IMR-90 (cell line): ENCODE results near the gene GOSR1. TPM values are rescaled to one million over a fixed set of nuclear protein-coding genes. Genes with fewer than 3 reads are reported as not detected.

ENCODE experiments used
- ATAC-seq: fragments of 200-7000 bp; cut with Tn5 transposase; 2 replicates; pipeline ENCODE4 v1.9.1; 2020; ENCODE audit warnings: low read depth, mild to moderate bottlenecking, moderate library complexity
- BruUV-seq: library from RNA; stranded (reverse); fragments of 400-500 nt; replicated peaks from 2 replicates; lab custom pipeline; 2021; lab: Mats Ljungman, UMichigan
- CTCF ChIA-PET: fragments of 300-600 bp; formaldehyde crosslinking; extraction: SDS; loops from one replicate; lab custom pipeline; 2021; ENCODE audit warnings: antibody characterized with exemption; lab: Yijun Ruan, JAX
- POLR2A ChIA-PET: fragments of 300-600 bp; sonication (Branson Sonifier 250); formaldehyde crosslinking; loops from one replicate; lab custom pipeline; 2022; ENCODE audit warnings: antibody characterized with exemption; ENCODE audit not compliant: unreplicated experiment; lab: Charles Lee
- DNase-seq: peaks from one replicate; pipeline ENCODE4 v3.0.0; 2013
- H2AFZ ChIP-seq: replicated peaks from 2 replicates; pipeline ENCODE3; 2013; ENCODE audit warnings: low read length, mild to moderate bottlenecking; ENCODE audit not compliant: poor library complexity
- H2AK5ac ChIP-seq: 2 replicates; pipeline ENCODE4 v1.6.1; 2013; ENCODE audit warnings: low read depth, low read length, inconsistent platforms
- H2AK9ac ChIP-seq: replicated peaks from 2 replicates; pipeline ENCODE3; 2013; ENCODE audit warnings: mild to moderate bottlenecking, low read depth, low read length, moderate library complexity; ENCODE audit not compliant: poor library complexity
- H2BK120ac ChIP-seq: 2 replicates; pipeline ENCODE4 v1.6.1; 2013; ENCODE audit warnings: low read depth, low read length, inconsistent platforms
- H2BK15ac ChIP-seq: 3 replicates; pipeline ENCODE4 v1.6.1; 2013; ENCODE audit warnings: low read depth, low read length, inconsistent platforms
- H2BK20ac ChIP-seq: 2 replicates; pipeline ENCODE4 v1.6.1; 2013; ENCODE audit warnings: low read depth, mild to moderate bottlenecking, inconsistent platforms, low read length, moderate library complexity
- H2BK5ac ChIP-seq: 2 replicates; pipeline ENCODE4 v1.6.1; 2013; ENCODE audit warnings: mild to moderate bottlenecking, low read depth, low read length, inconsistent platforms; ENCODE audit not compliant: poor library complexity, severe bottlenecking
- H3K14ac ChIP-seq: replicated peaks from 2 replicates; pipeline ENCODE4 v1.6.1; 2013; ENCODE audit warnings: low read depth, low read length, inconsistent platforms
- H3K18ac ChIP-seq: 2 replicates; pipeline ENCODE4 v1.6.1; 2013; ENCODE audit warnings: low read depth, low read length, control low read depth
- H3K23ac ChIP-seq: 2 replicates; pipeline ENCODE4 v1.6.1; 2013; ENCODE audit warnings: low read depth, low read length, inconsistent platforms
- H3K27ac ChIP-seq: 2 replicates; pipeline ENCODE4 v1.5.1; 2013; ENCODE audit warnings: mild to moderate bottlenecking, control low read depth, low read length; ENCODE audit not compliant: insufficient read depth
- H3K27me3 ChIP-seq: 2 replicates; pipeline ENCODE4 v1.6.1; 2013; ENCODE audit warnings: low read length; ENCODE audit not compliant: control insufficient read depth, insufficient read depth
- H3K36me3 ChIP-seq: 2 replicates; pipeline ENCODE4 v1.6.1; 2013; ENCODE audit warnings: low read length, mixed read lengths; ENCODE audit not compliant: control insufficient read depth, insufficient read depth
- H3K4ac ChIP-seq: 2 replicates; pipeline ENCODE4 v1.6.1; 2013; ENCODE audit warnings: low read depth, low read length, inconsistent platforms
- H3K4me1 ChIP-seq: 2 replicates; pipeline ENCODE4 v1.6.1; 2013; ENCODE audit warnings: low read length, mixed read lengths; ENCODE audit not compliant: control insufficient read depth, insufficient read depth
- H3K4me2 ChIP-seq: 2 replicates; pipeline ENCODE4 v1.6.1; 2013; ENCODE audit warnings: low read depth, mild to moderate bottlenecking, control low read depth, low read length, moderate library complexity
- H3K4me3 ChIP-seq: 2 replicates; pipeline ENCODE4 v1.5.1; 2013; ENCODE audit warnings: low read depth, mild to moderate bottlenecking, control low read depth, low read length, moderate library complexity; ENCODE audit not compliant: insufficient read depth
- H3K56ac ChIP-seq: 2 replicates; pipeline ENCODE4 v1.6.1; 2013; ENCODE audit warnings: low read length, inconsistent platforms; ENCODE audit not compliant: insufficient read depth; ENCODE audit errors: extremely low read depth
- H3K79me1 ChIP-seq, 2 experiments: 2 replicates each; pipeline ENCODE4 v1.6.1; 2013; ENCODE audit warnings: low read length in 2 of 2, inconsistent platforms in 1 of 2, low read depth in 1 of 2
- H3K9ac ChIP-seq: 2 replicates; pipeline ENCODE4 v1.6.1; 2013; ENCODE audit warnings: low read depth, low read length, control low read depth
- H3K9me1 ChIP-seq: 2 replicates; pipeline ENCODE4 v1.6.1; 2013; ENCODE audit warnings: low read length, inconsistent platforms; ENCODE audit not compliant: insufficient read depth
- H3K9me3 ChIP-seq: 2 replicates; pipeline ENCODE4 v1.6.1; 2013; ENCODE audit warnings: low read length; ENCODE audit not compliant: control insufficient read depth, insufficient read depth
- H4K20me1 ChIP-seq: 2 replicates; pipeline ENCODE4 v1.6.1; 2013; ENCODE audit warnings: low read length, inconsistent platforms; ENCODE audit not compliant: insufficient read depth
- H4K5ac ChIP-seq: 2 replicates; pipeline ENCODE4 v1.6.1; 2013; ENCODE audit warnings: mild to moderate bottlenecking, low read depth, low read length, control low read depth
- H4K8ac ChIP-seq, 2 experiments: 2 replicates each; pipeline ENCODE4 v1.6.1; 2013; ENCODE audit warnings: low read depth in 2 of 2, low read length in 2 of 2, control low read depth in 1 of 2, inconsistent platforms in 1 of 2
- H4K91ac ChIP-seq: 2 replicates; pipeline ENCODE4 v1.6.1; 2013; ENCODE audit warnings: low read depth, low read length, inconsistent platforms; ENCODE audit not compliant: insufficient read depth
- BHLHE40 ChIP-seq: fragments of 150-350 bp; IDR thresholded peaks from 2 replicates; pipeline ENCODE4 v1.6.1; 2016; ENCODE audit warnings: mild to moderate bottlenecking, low read depth, low read length
- CEBPB ChIP-seq: IDR thresholded peaks from 2 replicates; pipeline ENCODE4 v1.6.1; 2012; ENCODE audit warnings: low read depth, low read length, improper control_type of control experiment
- CHD1 ChIP-seq: IDR thresholded peaks from 2 replicates; pipeline ENCODE4 v1.6.1; 2012; ENCODE audit warnings: low read depth, low read length, improper control_type of control experiment
- FOS ChIP-seq: fragments of 150-350 bp; IDR thresholded peaks from 2 replicates; pipeline ENCODE4 v1.6.1; 2016; ENCODE audit warnings: low read depth, low read length
- MAFK ChIP-seq: IDR thresholded peaks from 2 replicates; pipeline ENCODE4 v1.6.1; 2012; ENCODE audit warnings: low read depth, low read length, improper control_type of control experiment
- MAZ ChIP-seq: IDR thresholded peaks from 2 replicates; pipeline ENCODE4 v1.6.1; 2012; ENCODE audit warnings: low read depth, mild to moderate bottlenecking, low read length, improper control_type of control experiment, moderate library complexity, borderline replicate concordance
- MXI1 ChIP-seq: IDR thresholded peaks from 2 replicates; pipeline ENCODE4 v1.6.1; 2012; ENCODE audit warnings: low read depth, mild to moderate bottlenecking, low read length, moderate library complexity, borderline replicate concordance
- NFE2L2 ChIP-seq: fragments of 150-350 bp; IDR thresholded peaks from 2 replicates; pipeline ENCODE4 v1.6.1; 2016; ENCODE audit warnings: low read depth, mild to moderate bottlenecking, low read length
- POLR2A ChIP-seq: IDR thresholded peaks from 2 replicates; pipeline ENCODE4 v1.6.1; 2012; ENCODE audit warnings: mild to moderate bottlenecking, low read depth, low read length
- RAD21 ChIP-seq: IDR thresholded peaks from 2 replicates; pipeline ENCODE4 v1.6.1; 2012; ENCODE audit warnings: low read length, improper control_type of control experiment
- RCOR1 ChIP-seq: IDR thresholded peaks from 2 replicates; pipeline ENCODE4 v1.6.1; 2012; ENCODE audit warnings: mild to moderate bottlenecking, low read length, improper control_type of control experiment; ENCODE audit not compliant: insufficient replicate concordance
- RFX5 ChIP-seq: IDR thresholded peaks from 2 replicates; pipeline ENCODE4 v1.8.0; 2012; ENCODE audit warnings: low read depth, mild to moderate bottlenecking, low read length, moderate library complexity
- SMC3 ChIP-seq: fragments of 150-350 bp; IDR thresholded peaks from 2 replicates; pipeline ENCODE4 v1.6.1; 2016; ENCODE audit warnings: low read depth, mild to moderate bottlenecking, antibody characterized with exemption, low read length, moderate library complexity
- WGBS, 2 experiments: methylation state at CpG; one replicate each; pipeline versions ENCODE4 v1.1.5 to v1.1.7; 2013; ENCODE audit warnings: missing lambda C conversion rate in 2 of 2; ENCODE audit not compliant: insufficient read length in 1 of 2; ENCODE audit errors: extremely low coverage in 2 of 2; 5-methylcytosine and 5-hydroxymethylcytosine counted together
- dilution Hi-C: fragments of 300-500 bp; cut with HindIII; formaldehyde crosslinking; loops from one replicate; pipeline ENCODE4 v1.14.3; 2018; ENCODE audit warnings: low sequenced_read_pairs; ENCODE audit not compliant: unreplicated experiment
- in situ Hi-C: fragments of 300-500 bp; cut with MboI; formaldehyde crosslinking; loops from 3 replicates; pipeline ENCODE4 v1.14.3; 2019; ENCODE audit warnings: low sequenced_read_pairs, inconsistent platforms, mixed read lengths
- intact Hi-C: fragments of 100-400 bp; cut with micrococcal nuclease; formaldehyde crosslinking; loops from 2 replicates; pipeline ENCODE4 v1.10.0; 2022
- polyA plus RNA-seq, 3 experiments: library from polyadenylated mRNA; depleted of rRNA; stranded (reverse); fragments of >200 nt; gene quantifications; 2 replicates each; pipeline ENCODE4 v1.2.3, GENCODE V29; 2012; ENCODE audit warnings: low replicate concordance in 1 of 3
- total RNA-seq: library from RNA; depleted of rRNA; stranded (reverse); fragments of >200 nt; gene quantifications from 2 replicates; pipeline ENCODE4 v1.2.3, GENCODE V29; 2012
- TF ChIP-seq, protein P1 (sequence below): fragments of 150-350 bp; IDR thresholded peaks from 2 replicates; pipeline ENCODE4 v1.6.1; 2016; ENCODE audit warnings: low read depth, mild to moderate bottlenecking, low read length, moderate library complexity, borderline replicate concordance
- TF ChIP-seq, protein P2 (sequence below): fragments of 150-350 bp; IDR thresholded peaks from 2 replicates; pipeline ENCODE4 v1.6.1; 2017; ENCODE audit warnings: mild to moderate bottlenecking, antibody characterized with exemption, low read length, low read depth
- TF ChIP-seq, protein P3 (sequence below): conservative IDR thresholded peaks from 2 replicates; pipeline ENCODE4 v1.5.1; 2012; ENCODE audit warnings: mild to moderate bottlenecking, low read depth, low read length, improper control_type of control experiment

GOSR1 gene
- total and polyA plus RNA-seq, 2 of the 4 experiments (the other 2 are of a cell fraction): 21.2 to 47.5 TPM

DNA sequence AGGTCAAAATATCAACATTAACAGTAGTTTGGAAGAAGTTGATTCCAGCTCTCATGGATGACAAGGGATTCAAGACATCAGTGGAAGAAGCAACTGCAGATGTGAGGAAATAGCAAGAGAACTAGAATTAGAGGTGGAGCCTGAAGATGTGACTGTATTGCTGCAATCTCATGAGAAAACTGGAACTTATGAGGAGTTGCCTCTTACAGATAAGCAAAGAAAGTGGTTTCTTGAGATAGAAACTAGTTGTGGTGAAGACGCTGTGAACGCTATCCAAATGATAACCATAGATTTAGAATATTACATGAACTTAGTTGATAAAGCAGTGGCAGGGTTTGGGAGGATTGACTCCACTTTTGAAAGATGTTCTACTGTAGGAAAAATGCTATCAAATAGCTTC is 67.8 kb downstream of the GOSR1 start:
- H3K36me3 ChIP-seq: no peaks in the 10 kb centered on the region
- ChIA-PET POLR2A (no interaction called here), CTCF (no interaction called here)
- no peak overlapping the region for H3K4me3 ChIP-seq
- no peak overlapping the region for H3K14ac ChIP-seq
- no TSS peak for BruUV-seq
- H3K23ac ChIP-seq: no peak overlapping the region
- no CpG with 5 or more reads among the region's 2 CpGs for WGBS, 2 experiments
- H4K5ac ChIP-seq: no peak overlapping the region
- dilution Hi-C loops: no loop called here
- no peak overlapping the region for H2AK9ac ChIP-seq
- in situ Hi-C loops: no loop called here
- no peak for TF ChIP-seq RFX5
- no peak for TF ChIP-seq SMC3
- no peak for TF ChIP-seq NFE2L2
- TF ChIP-seq, protein P1, sequence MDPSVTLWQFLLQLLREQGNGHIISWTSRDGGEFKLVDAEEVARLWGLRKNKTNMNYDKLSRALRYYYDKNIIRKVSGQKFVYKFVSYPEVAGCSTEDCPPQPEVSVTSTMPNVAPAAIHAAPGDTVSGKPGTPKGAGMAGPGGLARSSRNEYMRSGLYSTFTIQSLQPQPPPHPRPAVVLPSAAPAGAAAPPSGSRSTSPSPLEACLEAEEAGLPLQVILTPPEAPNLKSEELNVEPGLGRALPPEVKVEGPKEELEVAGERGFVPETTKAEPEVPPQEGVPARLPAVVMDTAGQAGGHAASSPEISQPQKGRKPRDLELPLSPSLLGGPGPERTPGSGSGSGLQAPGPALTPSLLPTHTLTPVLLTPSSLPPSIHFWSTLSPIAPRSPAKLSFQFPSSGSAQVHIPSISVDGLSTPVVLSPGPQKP: no peak
- TF ChIP-seq RCOR1: no peak
- TF ChIP-seq CHD1: no peak
- TF ChIP-seq, protein P2, sequence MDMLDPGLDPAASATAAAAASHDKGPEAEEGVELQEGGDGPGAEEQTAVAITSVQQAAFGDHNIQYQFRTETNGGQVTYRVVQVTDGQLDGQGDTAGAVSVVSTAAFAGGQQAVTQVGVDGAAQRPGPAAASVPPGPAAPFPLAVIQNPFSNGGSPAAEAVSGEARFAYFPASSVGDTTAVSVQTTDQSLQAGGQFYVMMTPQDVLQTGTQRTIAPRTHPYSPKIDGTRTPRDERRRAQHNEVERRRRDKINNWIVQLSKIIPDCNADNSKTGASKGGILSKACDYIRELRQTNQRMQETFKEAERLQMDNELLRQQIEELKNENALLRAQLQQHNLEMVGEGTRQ: no peak
- TF ChIP-seq, protein P3, sequence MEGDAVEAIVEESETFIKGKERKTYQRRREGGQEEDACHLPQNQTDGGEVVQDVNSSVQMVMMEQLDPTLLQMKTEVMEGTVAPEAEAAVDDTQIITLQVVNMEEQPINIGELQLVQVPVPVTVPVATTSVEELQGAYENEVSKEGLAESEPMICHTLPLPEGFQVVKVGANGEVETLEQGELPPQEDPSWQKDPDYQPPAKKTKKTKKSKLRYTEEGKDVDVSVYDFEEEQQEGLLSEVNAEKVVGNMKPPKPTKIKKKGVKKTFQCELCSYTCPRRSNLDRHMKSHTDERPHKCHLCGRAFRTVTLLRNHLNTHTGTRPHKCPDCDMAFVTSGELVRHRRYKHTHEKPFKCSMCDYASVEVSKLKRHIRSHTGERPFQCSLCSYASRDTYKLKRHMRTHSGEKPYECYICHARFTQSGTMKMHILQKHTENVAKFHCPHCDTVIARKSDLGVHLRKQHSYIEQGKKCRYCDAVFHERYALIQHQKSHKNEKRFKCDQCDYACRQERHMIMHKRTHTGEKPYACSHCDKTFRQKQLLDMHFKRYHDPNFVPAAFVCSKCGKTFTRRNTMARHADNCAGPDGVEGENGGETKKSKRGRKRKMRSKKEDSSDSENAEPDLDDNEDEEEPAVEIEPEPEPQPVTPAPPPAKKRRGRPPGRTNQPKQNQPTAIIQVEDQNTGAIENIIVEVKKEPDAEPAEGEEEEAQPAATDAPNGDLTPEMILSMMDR: no peak
- no peak for TF ChIP-seq FOS
- no peak for TF ChIP-seq CEBPB
- TF ChIP-seq BHLHE40: no peak
- no peak for TF ChIP-seq MXI1
- no peak for TF ChIP-seq RAD21
- TF ChIP-seq POLR2A: no peak
- TF ChIP-seq MAZ: no peak
- TF ChIP-seq MAFK: no peak
- H2BK20ac ChIP-seq: no peak overlapping the region
- no peaks in the 10 kb centered on the region for H4K20me1 ChIP-seq
- H2AK5ac ChIP-seq: no peak overlapping the region
- no peak overlapping the region for H3K18ac ChIP-seq
- peaks cover 15% of the 10 kb centered on the region for H3K27me3 ChIP-seq
- no peaks in the 10 kb centered on the region for H3K9me3 ChIP-seq
- no peak overlapping the region for H2AFZ ChIP-seq
- intact Hi-C loops: no loop called here
- no peaks in the 10 kb centered on the region for H3K4me1 ChIP-seq
- no peak overlapping the region for H2BK15ac ChIP-seq
- no peak for ATAC-seq
- H3K56ac ChIP-seq: no peak overlapping the region
- H2BK5ac ChIP-seq: no peak overlapping the region
- no peaks in the 10 kb centered on the region for H3K79me1 ChIP-seq
- H3K4ac ChIP-seq: no peak overlapping the region
- H4K8ac ChIP-seq: no peak overlapping the region
- H3K27ac ChIP-seq: no peak overlapping the region
- no peak overlapping the region for H2BK120ac ChIP-seq
- no peak for DNase-seq
- H3K4me2 ChIP-seq: no peak overlapping the region
- H4K91ac ChIP-seq: no peak overlapping the region
- H3K9me1 ChIP-seq: peaks cover 3% of the 10 kb centered on the region; the same call in 1 of the 2 replicates
- H3K9ac ChIP-seq: no peak overlapping the region
